AG08396 (cell line): ENCODE data around the gene ABHD2.

Experiments used
- DNase-seq: peaks from one replicate; pipeline ENCODE4 v3.0.0; 2012; ENCODE audit warnings: low spot score, mixed read lengths

Gene ABHD2

DNA sequence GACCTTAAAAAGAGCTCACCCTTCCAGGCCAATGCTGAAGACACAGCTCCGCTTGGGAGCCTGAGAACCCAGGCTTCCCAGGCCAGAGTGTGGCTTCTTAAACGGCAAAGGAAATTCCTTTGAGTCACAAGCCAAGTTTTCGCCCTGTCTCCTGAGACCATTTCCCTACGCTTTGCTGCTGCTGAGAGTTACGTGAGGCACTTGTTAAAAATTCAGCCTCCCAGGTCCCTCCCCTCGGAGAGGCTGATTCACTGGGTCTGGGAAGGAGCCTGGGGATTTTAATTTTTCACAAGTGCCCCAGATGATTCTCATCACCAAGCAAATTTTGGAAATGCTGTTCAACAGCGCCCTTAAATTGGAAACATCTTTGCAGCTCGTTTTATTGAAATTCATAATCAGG, 107.6 kb downstream of the ABHD2 start:
- DNase-seq = no peak

DNA sequence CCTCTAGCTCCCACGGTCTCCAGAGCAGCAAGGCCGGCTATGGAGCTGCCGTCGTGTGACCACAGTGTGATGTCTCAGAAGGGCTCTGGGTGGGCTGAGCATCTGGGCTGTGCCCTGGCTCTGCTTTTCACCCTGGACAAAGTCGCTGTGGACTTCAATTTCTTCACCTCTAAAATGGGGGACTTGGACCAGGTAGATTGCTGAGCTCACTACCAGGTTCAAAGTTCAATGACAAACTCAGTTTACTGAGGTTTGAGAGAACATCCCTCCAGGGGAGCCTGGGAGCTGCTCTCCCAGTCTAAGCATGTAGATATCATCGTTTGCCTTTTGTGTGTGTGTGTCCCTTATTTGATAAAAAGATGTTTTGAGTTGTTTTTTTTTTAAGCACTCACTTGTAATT, 108.0 kb downstream of the ABHD2 start:
- no peak for DNase-seq

DNA sequence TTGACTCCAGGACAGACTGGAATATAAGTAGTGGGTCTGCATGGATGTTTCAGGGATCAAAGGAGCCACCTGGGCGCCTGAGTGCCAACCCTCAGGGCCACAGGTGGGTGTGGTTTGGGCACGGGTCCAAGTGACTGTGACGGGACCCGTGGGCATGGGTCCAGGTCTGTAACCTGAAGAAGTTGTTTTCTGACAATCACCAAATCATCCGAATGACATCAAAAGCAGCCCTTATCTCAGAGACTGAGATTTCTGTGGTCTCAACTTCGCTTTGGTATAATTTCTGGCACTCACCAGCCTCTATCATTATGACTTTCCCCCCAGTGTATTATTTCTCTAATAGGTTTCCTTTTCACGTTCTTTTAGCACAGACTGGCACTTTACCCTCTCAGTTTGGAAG, 108.7 kb downstream of the ABHD2 start:
- no peak for DNase-seq

DNA sequence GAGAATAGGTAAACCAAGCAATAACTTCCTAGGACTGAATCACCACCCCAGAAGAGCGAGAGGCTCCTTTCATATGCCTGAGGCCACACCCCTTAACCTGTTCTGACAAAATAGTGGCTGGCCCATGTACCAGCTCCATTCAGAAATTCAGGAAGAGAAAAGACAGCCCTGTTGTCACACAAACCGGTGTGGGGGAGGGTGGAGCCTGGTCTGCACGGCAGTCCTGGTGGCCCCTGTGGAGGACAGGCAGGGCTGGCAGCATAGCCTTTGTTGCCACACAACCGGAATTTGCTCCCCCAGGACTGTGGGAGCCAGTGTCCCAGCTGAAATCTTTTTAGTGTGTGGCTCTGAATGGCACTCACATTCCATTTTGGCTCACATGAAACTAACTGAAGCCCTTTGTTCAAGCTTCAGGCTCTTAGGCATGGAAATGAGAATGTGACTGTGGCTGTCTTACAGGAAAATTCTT, 109.3 kb downstream of the ABHD2 start:
- DNase-seq = no peak

DNA sequence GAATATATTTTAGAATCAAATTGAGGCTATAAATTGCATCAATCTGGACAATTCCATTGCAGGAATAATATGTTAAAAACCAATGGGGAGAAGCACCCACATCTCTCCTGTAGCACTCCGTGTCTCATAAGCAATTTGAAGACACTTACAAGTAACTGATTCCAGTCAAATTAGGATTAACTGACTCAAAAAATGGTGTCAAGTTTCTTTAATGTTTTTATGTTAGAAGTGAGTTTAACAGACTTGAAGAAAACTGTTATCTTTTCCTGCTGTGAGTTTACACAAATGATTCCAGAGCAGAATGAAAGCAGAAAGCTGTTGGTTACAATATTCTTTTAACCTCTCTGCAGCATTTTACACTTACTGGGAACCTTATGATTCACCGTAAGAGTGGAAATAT, 109.9 kb downstream of the ABHD2 start:
- no peak for DNase-seq

DNA sequence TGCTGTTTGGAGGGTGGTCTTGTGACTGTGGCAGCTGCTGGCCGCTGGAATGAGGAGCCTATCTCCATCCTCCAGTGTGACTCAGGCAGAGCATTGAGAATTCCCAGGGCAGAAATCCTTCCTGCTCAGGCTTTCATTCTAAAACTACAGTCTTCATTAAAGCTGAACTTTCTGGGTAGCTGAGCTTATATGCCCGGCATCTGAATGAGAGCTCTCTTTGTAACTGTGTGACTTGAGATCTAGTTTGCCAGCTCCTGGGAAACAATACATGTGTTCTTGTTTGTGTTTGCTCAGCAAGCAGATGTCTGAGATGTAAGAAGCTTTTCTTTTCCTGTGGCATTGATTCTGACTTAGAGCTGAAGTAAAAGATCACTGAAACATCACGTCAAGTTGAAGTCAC, 110.7 kb downstream of the ABHD2 start:
- DNase-seq = no peak

DNA sequence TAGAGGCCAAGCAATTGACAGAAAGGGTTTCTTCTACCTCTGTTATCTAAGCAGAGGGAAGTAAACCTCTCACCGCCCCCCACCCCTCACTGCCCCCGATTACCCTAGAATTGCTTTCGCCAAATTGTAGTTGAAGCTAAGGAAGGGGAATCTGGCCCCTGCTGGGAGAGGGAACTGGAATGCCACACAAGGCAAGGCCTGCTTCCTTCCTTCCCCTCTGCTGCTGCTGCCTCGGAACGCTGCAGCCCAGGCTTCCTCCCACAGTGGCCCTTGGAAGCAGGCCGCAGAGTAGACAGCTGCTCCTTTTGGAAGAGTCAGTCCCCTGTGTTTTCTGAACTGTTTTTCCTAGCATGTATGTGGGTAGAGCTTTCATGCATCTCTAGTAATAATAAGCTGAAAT, 111.5 kb downstream of the ABHD2 start:
- DNase-seq = no peak

DNA sequence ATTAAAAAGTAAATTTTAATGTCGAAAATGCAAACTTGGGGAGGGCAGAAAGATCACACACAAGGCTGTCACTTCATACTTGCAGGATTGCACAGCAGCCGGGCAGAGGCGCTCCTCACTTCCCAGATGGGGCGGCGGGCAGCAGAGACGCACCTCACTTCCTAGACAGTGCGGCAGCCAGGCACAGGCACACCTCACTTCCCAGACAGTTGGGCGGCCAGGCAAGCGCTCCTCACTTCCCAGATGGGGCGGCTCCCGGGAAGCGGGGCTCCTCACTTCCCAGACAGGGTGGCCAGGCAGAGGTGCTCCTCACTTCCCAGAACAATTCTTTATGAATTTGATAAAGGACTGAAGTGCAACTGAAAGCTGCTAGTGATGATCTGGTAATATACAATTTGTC, 111.9 kb downstream of the ABHD2 start:
- DNase-seq = no peak

DNA sequence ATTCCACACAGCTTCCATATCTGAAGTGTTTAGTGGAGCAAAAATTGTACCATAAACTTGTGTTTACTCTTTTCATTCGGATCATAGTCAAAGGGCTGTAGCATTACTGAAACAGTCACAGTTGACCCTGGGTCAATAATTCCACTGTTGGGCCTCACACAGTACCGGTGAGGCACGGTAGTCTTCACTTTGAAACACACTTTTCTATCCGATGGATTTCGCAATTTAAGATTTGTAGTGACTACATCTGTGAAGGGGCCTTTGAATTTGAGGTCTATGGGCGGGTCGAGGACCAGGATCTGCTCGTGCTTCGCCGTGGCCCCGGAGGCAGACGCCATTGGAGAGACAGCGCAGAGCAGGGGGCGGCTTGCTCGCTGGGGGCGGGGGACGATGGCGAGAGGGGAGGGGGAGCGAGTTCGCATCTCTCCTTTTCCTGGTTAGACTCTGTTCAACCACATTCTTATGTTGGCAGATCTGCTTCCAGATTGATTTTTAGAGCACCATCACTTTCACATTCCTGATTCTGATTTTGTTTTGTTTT, 113.3 kb downstream of the ABHD2 start:
- DNase-seq = no peak

DNA sequence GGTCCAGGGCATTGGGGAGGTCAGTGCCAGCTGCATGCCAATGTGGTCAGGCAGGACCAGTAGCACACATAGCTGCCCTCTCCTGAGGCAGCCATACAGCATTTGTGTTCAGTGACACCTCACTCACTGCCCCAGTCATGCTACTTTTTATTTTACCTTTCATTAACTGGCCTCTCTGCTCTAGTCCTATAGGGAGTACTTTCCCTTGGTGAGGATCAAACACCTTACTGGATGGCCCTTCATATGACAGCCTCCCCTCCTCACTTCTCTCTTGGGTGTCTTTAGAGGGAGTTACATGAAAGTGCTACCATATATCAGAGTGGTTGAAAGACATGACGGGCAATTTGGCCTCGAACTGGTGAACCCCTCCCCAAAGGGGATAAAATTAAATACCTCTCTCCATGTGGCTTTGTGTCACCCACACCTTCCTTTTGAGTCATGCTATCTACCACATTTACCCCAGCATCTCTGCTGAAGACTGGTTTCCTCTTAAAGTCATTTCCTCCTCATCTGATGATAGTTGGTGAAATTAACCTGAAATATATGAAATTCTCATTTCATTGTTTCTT, 115.5 kb downstream of the ABHD2 start:
- no peak for DNase-seq

DNA sequence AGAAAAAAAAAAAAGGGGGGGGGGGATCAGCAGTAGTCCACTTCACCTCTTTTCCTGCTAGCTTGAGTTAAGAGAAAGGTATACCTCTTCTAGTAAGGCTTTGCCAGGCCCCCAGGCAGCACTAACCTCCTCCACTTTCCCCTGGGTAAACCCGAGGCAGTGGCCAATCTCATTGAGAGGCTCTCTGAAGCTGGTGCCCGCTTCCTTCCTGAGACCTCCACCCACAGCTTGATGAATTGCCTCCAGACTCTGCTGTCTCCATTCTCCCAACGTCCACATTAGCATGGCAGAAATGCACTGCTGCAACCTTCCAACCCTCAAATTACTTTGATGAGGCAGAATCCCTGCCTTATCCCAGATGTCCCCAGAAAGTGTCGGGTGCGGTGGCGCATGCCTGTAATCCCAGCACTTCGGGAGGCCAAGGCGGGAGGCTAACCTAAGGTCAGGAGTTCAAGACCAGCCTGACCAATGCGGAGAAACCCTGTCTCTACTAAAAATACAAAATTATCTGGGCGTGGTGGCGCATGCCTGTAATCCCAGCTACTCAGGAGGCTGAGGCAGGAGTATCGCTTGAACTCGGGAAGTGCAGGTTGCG, 117.8 kb downstream of the ABHD2 start:
- no peak for DNase-seq

DNA sequence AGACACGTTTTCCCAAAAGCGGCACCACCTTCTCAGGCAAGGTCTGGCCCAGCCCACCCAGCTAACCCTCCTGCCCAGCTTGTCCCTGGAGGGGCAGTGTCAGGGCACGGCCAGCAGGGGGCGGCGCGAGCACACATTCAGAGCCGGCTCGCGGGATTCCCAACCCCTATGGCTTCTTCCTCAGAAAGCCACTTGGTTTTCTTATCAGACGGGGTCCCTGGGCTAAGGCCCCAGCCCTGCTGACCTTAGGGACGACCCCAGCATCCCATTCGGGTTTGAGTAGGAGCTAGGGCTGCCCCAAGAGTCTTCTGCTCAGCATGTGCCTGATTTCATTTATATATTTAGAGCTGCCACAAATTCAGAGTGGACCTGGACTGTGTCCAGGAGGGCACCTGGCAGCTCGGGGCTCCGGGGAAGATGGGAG, 118.7 kb downstream of the ABHD2 start:
- peak; percentile 90 for DNase-seq

DNA sequence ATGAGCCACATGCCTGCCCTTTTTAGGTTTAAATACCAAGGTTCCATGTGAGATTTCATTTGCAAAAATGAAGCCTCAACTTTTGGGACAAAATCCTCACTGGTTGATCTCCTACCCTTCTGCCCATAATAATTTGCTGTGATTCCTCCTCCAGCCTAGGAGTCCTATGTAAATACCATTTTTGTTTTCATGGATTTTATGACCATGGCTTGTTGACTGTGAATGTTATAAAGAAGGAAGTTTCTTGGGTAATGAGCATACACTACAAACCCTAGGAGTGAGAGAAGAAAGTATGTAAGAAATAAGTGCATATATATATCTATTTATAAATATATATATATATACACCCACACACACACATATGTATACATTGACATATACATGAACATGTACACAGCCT, 120.0 kb downstream of the ABHD2 start:
- DNase-seq = no peak

DNA sequence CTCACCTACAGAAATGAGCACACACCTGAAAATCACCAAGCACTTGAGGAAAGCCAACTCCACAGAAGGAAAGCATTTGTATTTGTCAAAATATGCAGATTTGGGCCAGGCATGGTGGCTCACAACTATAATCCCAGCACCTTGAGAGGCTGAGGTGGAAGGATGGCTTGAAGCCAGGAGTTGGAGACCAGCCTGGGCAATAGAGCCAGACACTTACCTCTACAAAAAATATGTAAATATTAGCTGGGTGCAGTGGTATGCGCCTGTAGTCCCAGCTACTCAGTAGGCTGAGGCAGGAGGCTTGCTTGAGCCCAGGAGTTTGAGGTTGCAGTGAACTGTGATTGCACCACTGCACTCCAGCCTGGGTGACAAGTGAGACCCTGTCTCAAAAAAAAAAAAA, 120.8 kb downstream of the ABHD2 start:
- no peak for DNase-seq

DNA sequence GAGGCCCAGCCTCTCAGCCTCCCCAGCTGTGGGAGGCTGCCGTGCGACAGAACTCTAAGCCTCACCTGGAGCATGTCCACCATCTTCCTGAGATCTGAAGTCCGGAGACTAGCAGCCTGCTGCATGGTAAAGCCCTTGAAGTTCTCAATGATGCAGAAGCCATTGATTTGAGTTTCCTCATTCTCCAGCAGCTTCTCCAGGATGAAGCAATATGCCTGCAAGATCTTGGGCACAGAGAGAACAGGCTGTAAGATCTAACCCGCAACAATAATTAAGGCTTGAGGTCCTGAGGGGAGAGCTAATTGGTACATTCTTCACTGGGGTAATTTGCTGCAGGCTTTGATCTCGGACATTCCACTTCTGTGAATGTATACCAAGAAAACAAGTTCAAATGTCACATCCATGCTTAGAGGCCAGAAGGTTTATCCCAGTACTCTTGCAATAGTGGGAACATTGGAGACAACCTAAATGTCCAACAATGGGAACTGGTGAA, 123.5 kb downstream of the ABHD2 start:
- no peak for DNase-seq

DNA sequence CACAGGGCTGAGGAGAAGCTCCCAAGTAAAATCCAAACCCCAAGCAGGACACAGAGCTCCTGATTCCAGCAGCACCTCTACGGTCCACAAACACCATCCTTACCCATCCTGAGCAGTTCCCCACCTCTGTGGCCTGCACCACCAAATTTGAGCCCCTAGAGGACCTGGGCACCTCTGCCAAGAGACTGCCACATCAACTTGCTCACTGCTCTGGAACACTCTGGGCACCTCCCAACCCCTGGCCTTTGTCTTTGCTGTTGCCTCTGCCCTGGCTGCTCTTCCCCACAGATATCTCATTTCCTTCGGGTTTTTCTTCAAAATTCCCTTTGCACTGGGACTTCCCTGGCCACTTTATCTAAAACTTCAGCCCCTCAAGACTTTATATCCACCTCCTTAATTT, 127.4 kb downstream of the ABHD2 start:
- no peak for DNase-seq

DNA sequence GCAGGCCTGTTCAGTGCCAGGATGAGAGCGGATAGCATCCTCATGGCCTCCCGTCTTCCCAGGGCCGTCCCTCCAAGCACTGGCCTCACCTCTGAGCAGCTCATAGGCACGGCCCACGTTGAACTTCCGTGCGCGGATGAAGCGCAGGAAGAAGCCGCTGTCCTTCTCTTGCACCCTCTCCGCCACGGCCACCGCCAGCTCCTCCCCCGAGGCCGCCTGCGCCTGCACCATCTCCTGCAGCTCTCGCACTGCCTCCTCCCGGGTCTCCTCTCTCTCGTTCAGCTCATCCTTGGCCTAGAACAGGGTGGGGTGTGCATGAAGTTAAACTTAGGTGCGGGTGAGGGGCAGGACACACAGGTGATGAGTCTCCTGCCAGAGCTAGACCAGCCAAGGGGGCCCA, 128.8 kb downstream of the ABHD2 start:
- no peak for DNase-seq

DNA sequence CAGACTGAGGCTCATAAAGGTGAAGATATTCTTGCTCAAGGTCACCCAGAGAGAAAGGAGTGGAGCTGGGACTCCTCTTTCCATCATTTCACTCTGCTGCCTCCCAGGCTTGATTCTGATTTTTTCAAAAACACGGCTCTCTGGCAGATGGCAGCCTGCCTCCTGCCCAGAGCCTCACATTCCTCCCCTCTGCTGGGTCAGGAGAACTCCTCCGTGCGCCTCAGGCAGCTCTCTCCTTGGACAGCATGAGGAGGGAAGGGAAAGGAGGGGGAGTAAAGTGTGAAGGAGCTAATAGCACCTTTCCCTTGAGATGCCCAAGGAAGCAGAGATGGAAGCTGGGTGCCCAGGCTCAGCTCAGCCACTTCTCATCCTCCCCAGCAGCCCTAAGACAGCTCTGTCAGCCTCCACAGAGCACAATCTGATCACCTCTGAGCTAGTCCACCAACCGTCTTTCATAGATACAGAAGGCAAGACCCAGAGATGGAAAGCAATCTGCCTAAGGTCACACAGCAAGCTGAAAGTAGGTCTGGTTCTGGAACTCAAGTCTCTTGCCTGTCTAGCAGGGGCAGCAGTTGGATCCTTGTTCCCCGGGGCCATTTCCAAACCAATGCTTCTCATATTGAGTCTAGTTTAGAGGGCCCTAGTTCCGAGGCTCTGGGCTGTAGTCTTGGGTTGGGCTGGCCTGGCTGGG, 129.6 kb downstream of the ABHD2 start:
- DNase-seq = no peak

DNA sequence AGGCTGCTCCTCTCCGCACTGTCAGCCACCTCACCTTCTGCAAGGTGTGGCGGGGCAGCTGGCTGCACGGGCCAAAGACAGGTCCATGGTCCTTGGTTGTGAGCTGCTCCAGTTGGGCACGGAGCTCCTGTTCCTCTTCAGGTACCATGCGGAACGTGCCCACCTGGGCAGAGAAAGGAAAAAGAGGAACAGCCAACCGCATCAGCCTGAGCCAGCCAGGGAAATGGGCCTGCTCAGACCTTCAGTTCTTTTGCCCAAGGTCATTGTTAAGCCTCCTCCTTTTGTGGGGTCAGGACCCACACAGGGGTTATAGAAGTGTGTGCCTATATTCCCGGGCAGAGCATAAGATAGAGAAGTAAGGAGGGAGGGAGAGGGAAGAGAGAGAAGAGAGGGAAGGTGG, 130.3 kb downstream of the ABHD2 start:
- DNase-seq = no peak

DNA sequence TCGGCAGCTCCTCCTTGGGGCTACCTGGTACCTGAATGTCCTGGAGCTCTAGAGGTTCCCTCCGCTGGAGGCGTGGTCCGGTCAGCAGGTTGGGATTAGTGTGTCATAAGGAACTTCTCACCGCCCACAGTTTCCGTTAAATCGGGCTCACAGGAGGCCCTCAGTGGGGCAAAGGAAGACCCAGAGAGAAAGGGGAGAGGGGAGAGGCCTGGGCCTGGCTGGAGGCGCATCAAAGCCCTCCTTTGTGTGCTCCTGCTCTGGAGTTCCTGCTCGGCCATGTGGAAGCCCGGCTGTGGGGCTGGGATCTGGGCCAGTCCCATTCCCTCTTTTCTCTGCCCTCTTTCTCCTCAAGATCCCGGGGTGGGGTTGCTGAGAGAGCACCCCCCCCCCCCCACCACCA, 133.3 kb downstream of the ABHD2 start, which contains the start of gene RLBP1:
TSS of gene RLBP1 (minus strand) at position 37 of the 400 bp plus-strand sequence. CDS start 2,604 bp downstream, outside the sequence.
- DNase-seq = no peak

DNA sequence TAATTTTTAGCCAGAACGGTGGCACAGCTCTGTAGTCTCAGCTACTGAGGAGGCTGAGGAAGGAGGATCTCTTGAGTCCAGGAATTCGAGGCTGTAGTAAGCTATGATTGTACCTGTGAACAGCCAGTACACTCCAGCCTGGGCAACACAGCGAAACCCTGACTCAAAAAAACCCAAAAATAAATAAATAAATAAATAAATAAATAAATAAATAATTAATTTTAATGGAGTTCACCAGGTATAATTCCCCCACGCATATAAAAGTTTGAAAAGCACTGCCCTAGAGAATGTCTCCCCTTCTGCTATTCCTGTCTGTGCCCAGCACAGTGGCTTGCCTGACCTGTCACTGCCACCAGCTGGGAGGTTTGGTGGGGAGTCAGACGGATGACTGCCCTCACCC, 137.3 kb downstream of the ABHD2 start:
- no peak for DNase-seq

DNA sequence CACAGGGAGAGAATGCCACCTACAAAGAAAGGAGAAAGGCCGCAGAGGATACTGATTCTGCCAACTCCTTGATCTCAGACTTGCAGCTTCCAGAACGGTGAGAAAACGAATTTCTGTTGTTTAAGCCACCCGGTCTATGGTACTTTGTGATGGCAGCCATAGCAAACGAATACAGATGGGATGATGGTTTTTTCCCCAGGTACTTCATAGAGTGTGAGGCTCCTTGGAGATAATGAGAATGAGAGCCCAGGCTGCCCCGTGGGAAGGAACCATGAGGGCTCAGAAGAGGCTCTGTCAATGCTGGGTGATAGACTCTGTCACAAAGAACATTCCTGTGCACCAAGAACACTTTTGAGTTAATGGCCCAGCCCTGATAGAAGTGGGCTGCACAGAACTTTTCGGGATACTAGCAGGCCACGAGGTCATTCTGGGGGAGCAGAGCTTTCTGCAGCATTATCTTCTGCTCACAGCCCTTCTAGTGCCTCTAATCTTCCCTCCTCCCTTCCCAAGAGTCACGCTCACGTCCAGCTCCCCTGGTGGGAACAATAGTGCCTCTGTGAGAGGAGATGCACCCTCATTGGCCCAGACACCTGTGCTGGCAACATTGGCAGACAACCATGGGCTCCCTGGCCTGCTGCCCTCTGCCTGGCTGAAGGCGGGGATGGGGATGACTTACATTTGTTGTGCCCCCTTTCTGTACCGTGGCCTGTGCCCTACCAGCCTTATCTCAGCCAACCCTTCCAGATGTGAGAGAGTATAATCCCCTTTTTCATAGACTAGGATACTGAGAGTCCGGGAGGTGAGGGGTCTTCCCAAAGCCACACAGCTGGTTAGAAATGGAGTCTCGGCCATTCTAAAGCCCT, 138.3 kb downstream of the ABHD2 start:
- DNase-seq = no peak
